Spleen (tissue), 11 donors: ENCODE results near the gene SLC22A23. TPM values are rescaled to one million over a fixed set of nuclear protein-coding genes. Genes with fewer than 3 reads are reported as not detected.

Experiments used
- DNase-seq: peaks from one replicate; pipeline ENCODE4 v3.0.0-alpha.2; 2020
- H3K27ac ChIP-seq, 8 donors: fragments of 200-600 bp; sonication (generic) in 7 of 8; 1 replicate in 4 of 8; 2 replicates in 4 of 8; pipeline versions ENCODE4 v1.5.0 to v1.8.0; 2016 to 2021; ENCODE audit warnings: inconsistent platforms in 4 of 8, mild to moderate bottlenecking in 4 of 8, moderate library complexity in 1 of 8
- H3K27me3 ChIP-seq, 7 donors: fragments of 200-600 bp; sonication (generic) in 6 of 7; replicated peaks in 1 of 7; 1 replicate in 4 of 7; 2 replicates in 3 of 7; pipeline versions ENCODE4 v1.5.0 to v1.8.0; 2016 to 2021; ENCODE audit warnings: inconsistent platforms in 3 of 7, mild to moderate bottlenecking in 1 of 7
- H3K36me3 ChIP-seq, 6 donors: fragments of 200-600 bp; sonication (generic) in 5 of 6; 1 replicate in 4 of 6; 2 replicates in 2 of 6; pipeline versions ENCODE4 v1.5.0 to v1.8.0; 2016 to 2021; ENCODE audit warnings: inconsistent platforms in 2 of 6
- H3K4me1 ChIP-seq, 6 donors: fragments of 200-600 bp; sonication (generic) in 5 of 6; 1 replicate in 3 of 6; 2 replicates in 3 of 6; pipeline versions ENCODE4 v1.5.0 to v1.8.0; 2016 to 2021; ENCODE audit warnings: inconsistent platforms in 3 of 6
- H3K4me3 ChIP-seq, 8 donors: fragments of 200-600 bp; sonication (generic) in 7 of 8; 1 replicate in 4 of 8; 2 replicates in 4 of 8; pipeline versions ENCODE4 v1.5.0 to v1.8.0; 2016 to 2021; ENCODE audit warnings: inconsistent platforms in 4 of 8, mild to moderate bottlenecking in 4 of 8, moderate library complexity in 2 of 8
- H3K9me3 ChIP-seq, 8 donors: fragments of 200-600 bp; sonication (generic) in 7 of 8; 1 replicate in 4 of 8; 2 replicates in 4 of 8; pipeline versions ENCODE4 v1.5.0 to v1.8.0; 2016 to 2021; ENCODE audit warnings: inconsistent platforms in 4 of 8
- POLR2A ChIP-seq, 3 donors: fragments of 450-650 bp; IDR thresholded peaks; one replicate each; pipeline ENCODE4 v1.5.1; 2017; ENCODE audit warnings: antibody characterized with exemption in 3 of 3, mild to moderate bottlenecking in 1 of 3
- POLR2AphosphoS5 ChIP-seq, 3 donors: sonication (generic); formaldehyde crosslinking; IDR thresholded peaks; one replicate each; pipeline ENCODE4 v1.5.1; 2017; ENCODE audit warnings: antibody characterized with exemption in 3 of 3
- WGBS, 5 donors: extraction: QIAGEN DNeasy Blood & Tissue Kit in 3 of 5; methylation state at CpG; one replicate each; pipeline versions ENCODE4 v1.1.5 to v1.1.7; 2013 to 2018; 5-methylcytosine and 5-hydroxymethylcytosine counted together
- intact Hi-C: fragments of 100-400 bp; cut with DNase I; formaldehyde crosslinking; loops from one replicate; pipeline ENCODE4 v1.15.0; 2023; ENCODE audit warnings: low total_unique reads
- polyA plus RNA-seq, 3 donors: library from polyadenylated mRNA; stranded (reverse); fragments of 200-250 nt; gene quantifications; one replicate each; pipeline ENCODE4 v1.2.1, GENCODE V29; 2013
- total RNA-seq, 7 donors: library from RNA; depleted of rRNA in 3 of 7; stranded (reverse); fragments of >200 nt in 3 of 7; fragmentation: NEBNext Ultra II Directional in 4 of 7; extraction: Animal tissue kit (Norgen Biotek cat#: 25700) in 4 of 7; gene quantifications; one replicate each; pipeline versions ENCODE4 v1.1.0 to v1.2.1, GENCODE V29; 2016 to 2021
- TF ChIP-seq, protein P1 (sequence below), 11 experiments: fragments of 200-600 bp in 7 of 11; fragments of 450-650 bp in 4 of 11; sonication (generic) in 4 of 11; IDR thresholded peaks in 8 of 11; conservative IDR thresholded peaks in 3 of 11; 1 replicate in 7 of 11; 2 replicates in 4 of 11; pipeline versions ENCODE4 v1.4.0 to v1.8.0; 2016 to 2021; ENCODE audit warnings: antibody characterized with exemption in 11 of 11, inconsistent platforms in 4 of 11, mild to moderate bottlenecking in 1 of 11
- donor health status: healthy with polysubstance abuse.
- donor health status: DM: no; HTN: no; CAD: no; lungs with moderate emphysema.
- donor health status: DM: no; HTN: no; CAD: no.
- donor health status: Bipolar disorder and iron deficiency.
- donor health status: healthy.
- donor health status: DM: no; HTN: no; CAD: no.
- donor health status: DM: yes; HTN: yes; CAD: no.

SLC22A23 gene
- total and polyA plus RNA-seq, 10 donors: 1.9 to 22.6 (median 18.3) TPM

DNA sequence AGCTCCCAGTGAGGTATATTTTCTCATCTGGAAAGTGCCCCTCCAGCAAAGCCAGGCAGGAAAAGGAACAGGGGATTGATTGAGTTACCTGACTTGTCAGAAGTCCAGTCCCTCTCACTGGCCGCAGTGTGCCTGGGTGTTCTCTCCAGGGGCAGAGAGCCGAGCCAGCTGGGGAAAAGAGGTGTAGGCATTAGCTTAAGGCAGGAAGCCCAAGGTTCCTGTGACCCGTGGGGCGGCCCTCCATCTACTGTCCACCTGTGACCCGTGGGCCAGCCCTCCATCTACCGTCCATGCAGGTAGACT, 195.4 kb downstream of the SLC22A23 start:
- Histone ChIP-seq H3K36me3 (peaks cover 0 to 31% (median 11%) of the 10 kb centered on the region in 6 donors), H3K27ac (no peak overlapping the region), H3K4me3 (no peak overlapping the region), H3K27me3 (no peaks in the 10 kb centered on the region), H3K4me1 (peaks cover 20 to 59% (median 41%) of the 10 kb centered on the region in 6 donors), H3K9me3 (no peaks in the 10 kb centered on the region)
- DNase-seq: no peak
- WGBS, 5 donors: 50 to 89% (median 65%) methylated on average over 6 of the region's 6 CpGs
- intact Hi-C loops: no loop called here
- TF ChIP-seq POLR2AphosphoS5 (IDR thresholded peaks at IDR 0.05): no peak
- TF ChIP-seq, protein P1, sequence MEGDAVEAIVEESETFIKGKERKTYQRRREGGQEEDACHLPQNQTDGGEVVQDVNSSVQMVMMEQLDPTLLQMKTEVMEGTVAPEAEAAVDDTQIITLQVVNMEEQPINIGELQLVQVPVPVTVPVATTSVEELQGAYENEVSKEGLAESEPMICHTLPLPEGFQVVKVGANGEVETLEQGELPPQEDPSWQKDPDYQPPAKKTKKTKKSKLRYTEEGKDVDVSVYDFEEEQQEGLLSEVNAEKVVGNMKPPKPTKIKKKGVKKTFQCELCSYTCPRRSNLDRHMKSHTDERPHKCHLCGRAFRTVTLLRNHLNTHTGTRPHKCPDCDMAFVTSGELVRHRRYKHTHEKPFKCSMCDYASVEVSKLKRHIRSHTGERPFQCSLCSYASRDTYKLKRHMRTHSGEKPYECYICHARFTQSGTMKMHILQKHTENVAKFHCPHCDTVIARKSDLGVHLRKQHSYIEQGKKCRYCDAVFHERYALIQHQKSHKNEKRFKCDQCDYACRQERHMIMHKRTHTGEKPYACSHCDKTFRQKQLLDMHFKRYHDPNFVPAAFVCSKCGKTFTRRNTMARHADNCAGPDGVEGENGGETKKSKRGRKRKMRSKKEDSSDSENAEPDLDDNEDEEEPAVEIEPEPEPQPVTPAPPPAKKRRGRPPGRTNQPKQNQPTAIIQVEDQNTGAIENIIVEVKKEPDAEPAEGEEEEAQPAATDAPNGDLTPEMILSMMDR (IDR thresholded peaks at IDR 0.05 in 8 of 11, conservative IDR thresholded peaks at IDR 0.05 in 3 of 11): no peak
- TF ChIP-seq POLR2A (IDR thresholded peaks at IDR 0.05): no peak

DNA sequence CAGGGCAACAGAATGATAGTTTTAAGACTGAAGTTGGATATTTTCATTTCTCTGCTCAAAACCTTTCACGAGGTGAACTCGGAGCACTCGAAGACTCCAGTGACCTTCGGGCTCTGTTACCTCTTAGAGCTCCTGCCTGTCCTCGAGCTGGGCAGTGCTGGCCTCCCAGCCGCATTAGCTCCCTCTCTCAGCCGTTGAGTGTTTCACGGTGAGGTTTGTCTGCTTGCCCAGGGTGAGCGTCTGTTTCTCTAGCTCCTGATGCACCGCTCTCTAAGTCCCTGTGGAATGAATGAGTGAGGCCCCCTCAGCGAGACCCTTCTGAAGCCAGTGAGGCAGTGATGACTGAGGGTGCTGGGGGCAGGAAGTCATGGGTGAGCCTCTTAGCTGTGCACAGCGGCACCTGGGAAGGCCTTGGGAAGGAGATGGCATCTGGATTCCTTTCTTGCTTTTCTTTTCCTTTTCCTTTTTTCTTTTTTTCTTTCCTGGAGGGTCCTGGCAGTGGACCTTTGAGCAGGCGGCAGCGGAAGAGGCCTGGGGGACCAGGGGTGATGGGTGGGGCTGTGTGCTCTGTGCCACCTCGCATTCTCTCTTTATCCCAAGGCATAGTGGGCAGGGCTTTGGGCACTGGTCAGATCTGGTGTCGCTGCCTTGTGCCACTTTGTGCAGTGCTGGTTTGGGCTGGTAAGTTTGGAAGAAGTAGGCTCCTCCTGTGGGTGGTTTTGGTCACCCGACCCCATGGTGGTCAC, 195.9 kb downstream of the SLC22A23 start:
- TF ChIP-seq, protein P1 (IDR thresholded peaks at IDR 0.05 in 8 of 11, conservative IDR thresholded peaks at IDR 0.05 in 3 of 11): no peak
- TF ChIP-seq POLR2AphosphoS5 (IDR thresholded peaks at IDR 0.05) (no peak), POLR2A (IDR thresholded peaks at IDR 0.05) (no peak)
- Histone ChIP-seq H3K36me3 (peaks cover 0 to 27% (median 11%) of the 10 kb centered on the region in 6 donors), H3K9me3 (no peaks in the 10 kb centered on the region), H3K4me3 (peak overlapping the region in 3 of 8 donors; percentile 0 to 84 (median 23)), H3K27ac (no peak overlapping the region), H3K4me1 (peaks cover 20 to 59% (median 41%) of the 10 kb centered on the region in 6 donors), H3K27me3 (no peaks in the 10 kb centered on the region)
- 77 to 89% (median 80%) methylated on average over 12 to 17 of the region's 17 CpGs for WGBS, 5 donors
- DNase-seq: no peak
- intact Hi-C loops: no loop called here

DNA sequence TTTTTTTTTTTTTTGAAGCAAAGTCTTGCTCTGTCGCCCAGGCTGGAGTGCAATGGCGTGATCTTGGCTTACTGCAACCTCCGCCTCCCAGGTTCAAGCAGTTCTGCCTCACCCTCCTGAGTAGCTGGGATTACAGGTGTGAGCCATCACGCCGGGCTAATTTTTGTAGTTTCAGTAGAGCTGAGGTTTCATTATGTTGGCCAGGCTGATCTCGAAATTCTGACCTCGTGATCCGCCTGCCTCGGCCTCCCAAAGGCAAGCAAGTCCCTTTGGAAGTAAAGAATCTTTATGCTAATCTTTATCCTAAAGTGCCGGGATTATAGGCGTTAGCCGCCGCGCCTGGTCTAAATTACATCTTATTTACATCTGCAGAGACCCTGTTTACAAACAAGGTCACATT, 196.6 kb downstream of the SLC22A23 start:
- Histone ChIP-seq H3K9me3 (no peaks in the 10 kb centered on the region), H3K4me1 (peaks cover 20 to 59% (median 41%) of the 10 kb centered on the region in 6 donors), H3K4me3 (peak overlapping the region in 4 of 8 donors; percentile 23 to 97 (median 90)), H3K27ac (no peak overlapping the region), H3K36me3 (peaks cover 0 to 20% (median 11%) of the 10 kb centered on the region in 6 donors), H3K27me3 (no peaks in the 10 kb centered on the region)
- no peak for DNase-seq
- intact Hi-C loops: no loop called here
- TF ChIP-seq POLR2AphosphoS5 (IDR thresholded peaks at IDR 0.05) (no peak), POLR2A (IDR thresholded peaks at IDR 0.05) (no peak)
- TF ChIP-seq, protein P1 (IDR thresholded peaks at IDR 0.05 in 8 of 11, conservative IDR thresholded peaks at IDR 0.05 in 3 of 11): no peak
- 82 to 91% (median 84%) methylated on average over 14 of the region's 14 CpGs for WGBS, 5 donors

DNA sequence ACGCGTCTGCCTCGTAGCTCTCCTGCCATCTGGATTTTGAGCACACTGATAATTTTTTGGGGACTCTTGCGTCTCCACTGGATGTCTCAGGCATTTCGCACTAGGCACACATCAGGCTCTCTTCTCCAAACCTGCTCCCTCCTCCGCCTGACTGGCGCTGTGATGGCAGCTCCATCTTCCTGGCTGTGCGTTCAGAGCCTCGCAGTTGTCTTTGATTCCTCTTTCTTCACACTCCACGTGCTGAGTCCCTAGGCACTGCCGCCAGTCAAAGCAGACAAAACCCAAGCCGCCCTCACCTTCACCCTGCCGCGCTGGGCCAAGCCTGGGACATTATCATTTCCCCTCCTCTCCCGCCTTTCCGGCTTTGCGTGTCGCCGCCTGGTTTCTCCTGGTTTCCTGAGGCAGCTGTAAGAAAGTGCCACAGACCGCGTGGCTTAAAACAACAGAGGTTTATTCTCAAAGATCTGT, 197.3 kb downstream of the SLC22A23 start:
- intact Hi-C loops: loop anchor here (10.0 kb wide), 1 partner anchor 95 kb away; no protein-coding TSS in a partner anchor
- Histone ChIP-seq H3K36me3 (peaks cover 0 to 13% (median 11%) of the 10 kb centered on the region in 6 donors), H3K4me3 (peak overlapping the region; percentile 84 to 99 (median 96)), H3K27me3 (no peaks in the 10 kb centered on the region), H3K27ac (peak overlapping the region; percentile 71 to 89 (median 79)), H3K4me1 (peaks cover 20 to 55% (median 41%) of the 10 kb centered on the region in 6 donors), H3K9me3 (no peaks in the 10 kb centered on the region)
- peak; percentile 80 for DNase-seq
- TF ChIP-seq POLR2AphosphoS5 (IDR thresholded peaks at IDR 0.05): peak in 2 of 3 donors; percentile 37 to 69
- no peak for TF ChIP-seq POLR2A (IDR thresholded peaks at IDR 0.05)
- WGBS, 5 donors: 0 to 1% (median 1%) methylated on average over 21 of the region's 21 CpGs
